A673 (cell line): ENCODE measurements around the gene VCAN. TPM values are rescaled to one million over a fixed set of nuclear protein-coding genes. Genes with fewer than 3 reads are reported as not detected.

Source experiments
- BruUV-seq: library from RNA; stranded (reverse); fragments of 400-500 nt; replicated peaks from 2 replicates; lab custom pipeline; 2021; lab: Mats Ljungman, UMichigan
- CTCF ChIA-PET: fragments of 300-600 bp; sonication (Branson Sonifier 250); formaldehyde crosslinking; loops from one replicate; lab custom pipeline; 2022; ENCODE audit warnings: antibody characterized with exemption; lab: Charles Lee
- POLR2A ChIA-PET: fragments of 300-600 bp; sonication (Branson Sonifier 250); formaldehyde crosslinking; loops from one replicate; lab custom pipeline; 2022; ENCODE audit warnings: antibody characterized with exemption; ENCODE audit not compliant: low non-redundant PET; lab: Charles Lee
- DNase-seq: peaks from one replicate; pipeline ENCODE4 v3.0.0-alpha.2; 2015; ENCODE audit warnings: low spot score
- H3K27ac ChIP-seq: fragments of 200-600 bp; sonication (generic); 2 replicates; pipeline ENCODE4 v1.5.1; 2016; ENCODE audit warnings: mixed run types, low read depth, mild to moderate bottlenecking, mixed read lengths, antibody characterized with exemption, low read length; ENCODE audit not compliant: poor library complexity, severe bottlenecking
- H3K27me3 ChIP-seq: fragments of 200-600 bp; sonication (generic); replicated peaks from 2 replicates; pipeline ENCODE4 v1.6.1; 2017; ENCODE audit warnings: mixed run types, low read depth, mild to moderate bottlenecking, mixed read lengths, antibody characterized with exemption, low read length; ENCODE audit not compliant: insufficient read depth, poor library complexity
- H3K36me3 ChIP-seq: fragments of 200-600 bp; sonication (generic); 2 replicates; pipeline ENCODE4 v1.6.1; 2016; ENCODE audit warnings: mixed run types, mild to moderate bottlenecking, mixed read lengths, antibody characterized with exemption, low read length; ENCODE audit not compliant: insufficient read depth, poor library complexity, severe bottlenecking
- H3K4me1 ChIP-seq: fragments of 200-600 bp; sonication (generic); 2 replicates; pipeline ENCODE4 v1.6.1; 2017; ENCODE audit warnings: mixed run types, mild to moderate bottlenecking, mixed read lengths, antibody characterized with exemption, low read length; ENCODE audit not compliant: insufficient read depth, poor library complexity, severe bottlenecking
- H3K4me3 ChIP-seq: fragments of 200-600 bp; sonication (generic); 2 replicates; pipeline ENCODE4 v1.5.1; 2016; ENCODE audit warnings: low read depth, mixed run types, mild to moderate bottlenecking, mixed read lengths, low read length; ENCODE audit not compliant: poor library complexity, severe bottlenecking
- H3K9me3 ChIP-seq: fragments of 200-600 bp; sonication (generic); 2 replicates; pipeline ENCODE4 v1.6.1; 2016; ENCODE audit warnings: mixed run types, low read depth, mild to moderate bottlenecking, mixed read lengths, antibody characterized with exemption, low read length; ENCODE audit not compliant: poor library complexity, severe bottlenecking
- EZH2 ChIP-seq: fragments of 200-600 bp; sonication (generic); IDR thresholded peaks from 2 replicates; pipeline ENCODE4 v1.6.1; 2017; ENCODE audit warnings: borderline replicate concordance, low read depth, mild to moderate bottlenecking, mixed read lengths, antibody characterized with exemption, low read length; ENCODE audit not compliant: poor library complexity, severe bottlenecking
- intact Hi-C: fragments of 100-400 bp; cut with micrococcal nuclease; formaldehyde crosslinking; loops from one replicate; pipeline ENCODE4 v1.10.0; 2022; ENCODE audit not compliant: unreplicated experiment
- total RNA-seq: library from RNA; stranded (reverse); gene quantifications from 2 replicates; pipeline ENCODE4 v1.2.3, GENCODE V29; 2021
- TF ChIP-seq, protein P1 (sequence below): fragments of 300-800, 200-600 bp; sonication (generic); conservative IDR thresholded peaks from 2 replicates; pipeline ENCODE4 v1.5.1; 2017; ENCODE audit warnings: low read depth, mild to moderate bottlenecking, antibody characterized with exemption, low read length, moderate library complexity, mixed read lengths

VCAN gene
- total RNA-seq, 1 experiment from 2014 or later, result 0.90 TPM

DNA sequence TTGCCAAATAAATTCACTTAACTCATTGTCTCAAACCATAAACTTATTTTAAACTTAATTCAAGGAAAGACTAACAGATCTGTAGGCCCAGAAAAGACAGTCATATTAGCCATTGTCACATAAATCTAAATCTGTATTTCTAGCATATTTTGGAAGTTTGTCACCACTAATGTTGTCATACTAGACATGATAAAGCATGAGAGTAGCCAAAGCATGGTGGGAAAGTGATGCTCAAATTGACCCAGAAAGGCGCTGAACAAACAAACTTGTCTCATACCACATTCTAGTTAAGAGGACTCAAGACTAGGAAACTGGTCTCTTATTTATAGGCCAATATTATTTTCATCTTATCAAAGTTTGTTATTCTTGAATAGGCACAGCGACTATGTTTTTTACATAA, 99.4 kb downstream of the VCAN start:
- H3K27me3 ChIP-seq, result no peaks in the 10 kb centered on the region
- BruUV-seq, result no TSS peak
- ChIA-PET CTCF (no interaction called here), POLR2A (no interaction called here)
- TF ChIP-seq, protein P1, sequence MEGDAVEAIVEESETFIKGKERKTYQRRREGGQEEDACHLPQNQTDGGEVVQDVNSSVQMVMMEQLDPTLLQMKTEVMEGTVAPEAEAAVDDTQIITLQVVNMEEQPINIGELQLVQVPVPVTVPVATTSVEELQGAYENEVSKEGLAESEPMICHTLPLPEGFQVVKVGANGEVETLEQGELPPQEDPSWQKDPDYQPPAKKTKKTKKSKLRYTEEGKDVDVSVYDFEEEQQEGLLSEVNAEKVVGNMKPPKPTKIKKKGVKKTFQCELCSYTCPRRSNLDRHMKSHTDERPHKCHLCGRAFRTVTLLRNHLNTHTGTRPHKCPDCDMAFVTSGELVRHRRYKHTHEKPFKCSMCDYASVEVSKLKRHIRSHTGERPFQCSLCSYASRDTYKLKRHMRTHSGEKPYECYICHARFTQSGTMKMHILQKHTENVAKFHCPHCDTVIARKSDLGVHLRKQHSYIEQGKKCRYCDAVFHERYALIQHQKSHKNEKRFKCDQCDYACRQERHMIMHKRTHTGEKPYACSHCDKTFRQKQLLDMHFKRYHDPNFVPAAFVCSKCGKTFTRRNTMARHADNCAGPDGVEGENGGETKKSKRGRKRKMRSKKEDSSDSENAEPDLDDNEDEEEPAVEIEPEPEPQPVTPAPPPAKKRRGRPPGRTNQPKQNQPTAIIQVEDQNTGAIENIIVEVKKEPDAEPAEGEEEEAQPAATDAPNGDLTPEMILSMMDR, result no peak
- TF ChIP-seq EZH2, result no peak
- no peaks in the 10 kb centered on the region for H3K4me1 ChIP-seq
- intact Hi-C loops, result no loop called here
- DNase-seq, result no peak
- H3K4me3 ChIP-seq, result no peak overlapping the region
- H3K9me3 ChIP-seq, result no peaks in the 10 kb centered on the region
- no peak overlapping the region for H3K27ac ChIP-seq
- H3K36me3 ChIP-seq, result no peaks in the 10 kb centered on the region

DNA sequence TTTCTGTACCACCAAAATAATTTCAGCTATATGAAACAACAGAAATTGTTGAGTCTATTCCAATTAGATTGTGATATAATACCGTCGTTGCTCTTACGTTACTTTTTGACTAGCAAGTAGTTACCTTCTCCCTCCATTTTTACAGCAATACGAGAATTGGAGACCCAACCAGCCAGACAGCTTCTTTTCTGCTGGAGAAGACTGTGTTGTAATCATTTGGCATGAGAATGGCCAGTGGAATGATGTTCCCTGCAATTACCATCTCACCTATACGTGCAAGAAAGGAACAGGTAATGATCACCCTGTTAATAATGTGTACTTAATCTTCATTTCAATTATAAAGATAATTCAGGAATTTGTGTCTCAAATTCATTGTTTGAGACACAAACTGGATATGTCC, 100.7 kb downstream of the VCAN start:
- no peak for DNase-seq
- CTCF ChIA-PET, result no interaction called here
- BruUV-seq, result no TSS peak
- H3K4me3 ChIP-seq, result no peak overlapping the region
- H3K4me1 ChIP-seq, result no peaks in the 10 kb centered on the region
- no peaks in the 10 kb centered on the region for H3K27me3 ChIP-seq
- no peaks in the 10 kb centered on the region for H3K9me3 ChIP-seq
- H3K27ac ChIP-seq, result no peak overlapping the region
- H3K36me3 ChIP-seq, result no peaks in the 10 kb centered on the region
- no peak for TF ChIP-seq EZH2
- TF ChIP-seq, protein P1, result no peak
- intact Hi-C loops, result no loop called here
- POLR2A ChIA-PET, result no interaction called here

DNA sequence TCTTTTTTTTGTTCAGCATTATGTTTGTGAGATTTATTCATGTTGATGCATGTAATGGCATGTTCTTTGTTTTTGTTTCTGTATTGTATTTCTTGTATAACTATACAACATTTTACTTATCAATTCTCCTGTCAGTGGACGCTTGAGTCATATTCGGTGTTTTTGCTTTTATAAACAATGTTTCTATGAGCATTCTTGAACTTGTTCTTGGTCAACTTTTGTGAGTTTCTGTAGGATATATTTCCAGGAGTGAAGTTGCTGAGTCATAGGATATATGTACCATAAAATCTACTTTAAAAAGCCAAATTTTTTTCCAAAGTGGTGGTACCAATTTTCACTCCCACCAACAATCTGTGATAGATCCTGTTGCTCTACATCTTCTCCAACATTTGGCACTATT, 104.8 kb downstream of the VCAN start:
- intact Hi-C loops, result no loop called here
- no peaks in the 10 kb centered on the region for H3K27me3 ChIP-seq

More for the DNA sequence above, 104.8 kb downstream of the VCAN start:
- H3K27ac ChIP-seq, result no peak overlapping the region
- ChIA-PET CTCF (no interaction called here), POLR2A (no interaction called here)
- TF ChIP-seq EZH2, result no peak
- TF ChIP-seq, protein P1, result no peak
- no peaks in the 10 kb centered on the region for H3K36me3 ChIP-seq
- H3K4me1 ChIP-seq, result no peaks in the 10 kb centered on the region
- no peak overlapping the region for H3K4me3 ChIP-seq
- H3K9me3 ChIP-seq, result no peaks in the 10 kb centered on the region
- no TSS peak for BruUV-seq
- DNase-seq, result no peak
